Glutamatergic neuron (in vitro differentiated cells): Measurements from ENCODE around the gene ULBP2. TPM values are rescaled to one million over a fixed set of nuclear protein-coding genes. Genes with fewer than 3 reads are reported as not detected.
"Not testable (repeated sequence)": the region's sequence is repeated elsewhere in the genome, so short reads cannot be mapped to it uniquely, and the experiment has no call there.

Experiments used
- DNase-seq: peaks from one replicate; pipeline ENCODE4 v3.0.0; 2022
- H3K27ac Mint-ChIP-seq: one replicate; pipeline ENCODE4 v1.8.0; 2020; ENCODE audit warnings: mild to moderate bottlenecking, mixed read lengths, inconsistent platforms; ENCODE audit not compliant: unreplicated experiment
- H3K27me3 Mint-ChIP-seq: one replicate; pipeline ENCODE4 v1.8.0; 2020; ENCODE audit warnings: mild to moderate bottlenecking, moderate library complexity, mixed read lengths, inconsistent platforms; ENCODE audit not compliant: unreplicated experiment
- H3K36me3 Mint-ChIP-seq: one replicate; pipeline ENCODE4 v1.8.0; 2020; ENCODE audit warnings: mild to moderate bottlenecking, mixed read lengths, inconsistent platforms; ENCODE audit not compliant: unreplicated experiment
- H3K4me1 Mint-ChIP-seq: one replicate; pipeline ENCODE4 v1.8.0; 2020; ENCODE audit warnings: mild to moderate bottlenecking, low read depth, mixed read lengths, inconsistent platforms; ENCODE audit not compliant: unreplicated experiment
- H3K4me3 Mint-ChIP-seq: one replicate; pipeline ENCODE4 v1.8.0; 2020; ENCODE audit warnings: mild to moderate bottlenecking, mixed read lengths, inconsistent platforms; ENCODE audit not compliant: unreplicated experiment
- H3K9me3 Mint-ChIP-seq: one replicate; pipeline ENCODE4 v1.8.0; 2020; ENCODE audit warnings: mild to moderate bottlenecking, moderate library complexity, mixed read lengths, inconsistent platforms; ENCODE audit not compliant: unreplicated experiment
- CTCF ChIP-seq: fragments of 200-600 bp; sonication (generic); IDR thresholded peaks from one replicate; pipeline ENCODE4 v1.5.0; 2021; ENCODE audit not compliant: partially characterized antibody, unreplicated experiment
- total RNA-seq: library from RNA; stranded (reverse); fragmentation: NEBNext Ultra II Directional; extraction: Animal tissue kit (Norgen Biotek cat#: 25700); gene quantifications from one replicate; pipeline ENCODE4 v1.2.1, GENCODE V29; 2021; ENCODE audit not compliant: unreplicated experiment

ULBP2 gene
- total RNA-seq, 1 donor from 2014 or later, result 5.4 TPM

- Mint-ChIP-seq H3K27ac (no peak overlapping the region), H3K27me3 (peaks cover 40% of the 10 kb centered on the region), H3K36me3 (no peaks in the 10 kb centered on the region)
Measured at GRCh38 chr6:149939356-149939648, 2.5 kb upstream of the ULBP2 start.

GRCh38 chr6:149939909-149940671, 1.7 kb upstream of the ULBP2 start:
- Mint-ChIP-seq H3K4me1 (peaks cover 3% of the 10 kb centered on the region), H3K9me3 (no peaks in the 10 kb centered on the region), H3K4me3 (peak overlapping the region; percentile 60), H3K27ac (peak overlapping the region; percentile 22), H3K36me3 (no peaks in the 10 kb centered on the region), H3K27me3 (peaks cover 35% of the 10 kb centered on the region)
- no peak for DNase-seq
- no peak for TF ChIP-seq CTCF

More at GRCh38 chr6:149939356-149939648, 2.5 kb upstream of the ULBP2 start:
- Mint-ChIP-seq H3K4me3 (peak overlapping the region; percentile 83), H3K4me1 (peaks cover 3% of the 10 kb centered on the region), H3K9me3 (peaks cover under 1% of the 10 kb centered on the region)
- no peak for DNase-seq
- no peak for TF ChIP-seq CTCF

GRCh38 chr6:149940672-149940982, 1.2 kb upstream of the ULBP2 start:
- Mint-ChIP-seq H3K27me3 (peaks cover 35% of the 10 kb centered on the region), H3K36me3 (no peaks in the 10 kb centered on the region), H3K9me3 (no peaks in the 10 kb centered on the region), H3K4me1 (peaks cover 3% of the 10 kb centered on the region), H3K4me3 (peak overlapping the region; percentile 60), H3K27ac (peak overlapping the region; percentile 22)
- DNase-seq, result no peak
- no peak for TF ChIP-seq CTCF

GRCh38 chr6:149942461-149942829, 631 bp downstream of the ULBP2 start:
- no peak for TF ChIP-seq CTCF
- Mint-ChIP-seq H3K4me1 (peaks cover 3% of the 10 kb centered on the region), H3K4me3 (peak overlapping the region; percentile 93), H3K27ac (no peak overlapping the region), H3K27me3 (peaks cover 30% of the 10 kb centered on the region), H3K36me3 (no peaks in the 10 kb centered on the region), H3K9me3 (no peaks in the 10 kb centered on the region)
- DNase-seq, result peak; percentile 39

- not testable (repeated sequence) for H3K4me3 Mint-ChIP-seq, DNase-seq, H3K36me3 Mint-ChIP-seq, H3K9me3 Mint-ChIP-seq, H3K27ac Mint-ChIP-seq, H3K4me1 Mint-ChIP-seq
- H3K27me3 Mint-ChIP-seq, result peaks cover 29% of the 10 kb centered on the region
Measured at GRCh38 chr6:149943321-149943720, 1.5 kb downstream of the ULBP2 start.

GRCh38 chr6:149945276-149945675, 3.5 kb downstream of the ULBP2 start:
- not testable (repeated sequence) for DNase-seq, H3K9me3 Mint-ChIP-seq
- peaks cover 25% of the 10 kb centered on the region for H3K27me3 Mint-ChIP-seq

GRCh38 chr6:149946631-149947030, 4.8 kb downstream of the ULBP2 start:
- H3K27ac Mint-ChIP-seq, H3K9me3 Mint-ChIP-seq, H3K36me3 Mint-ChIP-seq, H3K4me1 Mint-ChIP-seq, DNase-seq, H3K4me3 Mint-ChIP-seq: not testable (repeated sequence)
- H3K27me3 Mint-ChIP-seq, result peaks cover 25% of the 10 kb centered on the region

More at GRCh38 chr6:149945276-149945675, 3.5 kb downstream of the ULBP2 start:
- H3K27ac Mint-ChIP-seq, H3K36me3 Mint-ChIP-seq, H3K4me1 Mint-ChIP-seq, H3K4me3 Mint-ChIP-seq: not testable (repeated sequence)

- peaks cover 23% of the 10 kb centered on the region for H3K27me3 Mint-ChIP-seq
- not testable (repeated sequence) for H3K9me3 Mint-ChIP-seq
Measured at GRCh38 chr6:149947533-149947932, 5.7 kb downstream of the ULBP2 start.

More at GRCh38 chr6:149947533-149947932, 5.7 kb downstream of the ULBP2 start:
- DNase-seq, H3K36me3 Mint-ChIP-seq, H3K4me1 Mint-ChIP-seq, H3K4me3 Mint-ChIP-seq, H3K27ac Mint-ChIP-seq: not testable (repeated sequence)
